H1 (cell line): ENCODE data around the gene PRKCA. TPM values are rescaled to one million over a fixed set of nuclear protein-coding genes. Genes with fewer than 3 reads are reported as not detected.

Source experiments
- CREB1 ChIP-seq: IDR thresholded peaks from 2 replicates; pipeline ENCODE4 v1.6.1; 2012; ENCODE audit warnings: inconsistent platforms
- RAD21 ChIP-seq, 2 experiments: IDR thresholded peaks in 1 of 2; conservative IDR thresholded peaks in 1 of 2; 2 replicates each; pipeline ENCODE4 v1.6.1; 2011; ENCODE audit warnings: low read depth in 2 of 2, low read length in 2 of 2, improper control_type of control experiment in 1 of 2, inconsistent platforms in 1 of 2, mild to moderate bottlenecking in 1 of 2, moderate library complexity in 1 of 2
- polyA plus RNA-seq, 7 experiments: library from polyadenylated mRNA; depleted of rRNA in 3 of 7; stranded (reverse) in 5 of 7; unstranded in 2 of 7; fragments of >200 nt in 5 of 7; fragments of 200-250 nt in 2 of 7; gene quantifications; 1 replicate in 5 of 7; 2 replicates in 1 of 7; 4 replicates in 1 of 7; pipeline versions ENCODE4 v1.2.1 to v1.2.3, GENCODE V29; 2011 to 2013; ENCODE audit warnings: missing spikeins in 2 of 7, mixed read lengths in 2 of 7
- total RNA-seq: library from RNA; stranded (reverse); fragmentation: NEBNext Ultra II Directional; extraction: Animal tissue kit (Norgen Biotek cat#: 25700); gene quantifications from 2 replicates; pipeline ENCODE4 v1.2.1, GENCODE V29; 2021

The PRKCA gene
- total and polyA plus RNA-seq, 2 of the 8 experiments (the other 6 are each of a cell fraction or from before 2014, with no cell fraction given), result 5.8 to 17.8 TPM

DNA sequence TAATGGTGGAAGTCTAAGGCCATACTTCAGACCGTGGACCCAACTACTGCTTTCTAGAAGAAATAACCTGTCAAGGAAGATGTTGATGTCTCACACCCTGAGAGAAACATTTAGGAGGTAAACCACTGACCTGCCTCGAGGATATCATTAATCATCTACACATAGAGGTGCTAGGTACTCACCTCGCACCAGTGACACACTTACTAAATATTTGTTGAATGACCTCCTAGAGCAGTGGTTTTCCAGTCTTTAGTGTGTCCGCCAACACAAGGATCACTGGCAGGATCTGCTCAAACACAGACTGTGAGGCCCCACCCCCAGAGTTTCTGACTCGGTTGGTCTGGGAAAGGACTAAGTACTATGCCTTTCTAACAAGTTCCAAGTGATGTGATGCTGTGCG is 335.1 kb downstream of the PRKCA start (continued):
- TF ChIP-seq RAD21 (IDR thresholded peaks at IDR 0.05 in 1 of 2, conservative IDR thresholded peaks at IDR 0.05 in 1 of 2; ENCODE audit: low read depth in 2 of 2, low read length in 2 of 2) (no peak), CREB1 (no peak)
